NAMALWA (cell line): ENCODE measurements around the gene IFNGR1.

Experiments
- DNase-seq: peaks from one replicate; pipeline ENCODE4 v3.0.0-alpha.2; 2015; ENCODE audit warnings: low spot score

The IFNGR1 gene

GRCh38 chr6:137148306-137149034 lies 70.7 kb downstream of the IFNGR1 start:
- DNase-seq: no peak
